ENCODE results near the gene SORBS1. TPM values are rescaled to one million over a fixed set of nuclear protein-coding genes. Genes with fewer than 3 reads are reported as not detected.

The SORBS1 gene
- total and polyA plus RNA-seq, 4 donors: 33.2 to 71.3 (median 44.1) TPM

- no peaks in the 10 kb centered on the region for H3K9me3 ChIP-seq (ENCODE audit: control insufficient read depth in 4 of 4, low read length in 3 of 4)
- no peaks in the 10 kb centered on the region for H3K36me3 ChIP-seq (ENCODE audit: control insufficient read depth in 4 of 4, insufficient read depth in 3 of 4, low read depth in 1 of 4, low read length in 3 of 4)
- H3K27me3 ChIP-seq (ENCODE audit: control insufficient read depth in 4 of 4, insufficient read depth in 4 of 4, low read length in 3 of 4): no peaks in the 10 kb centered on the region
- peak overlapping the region; percentile 70 to 86 for H3K27ac ChIP-seq (ENCODE audit: low read depth in 1 of 2, low read length in 2 of 2)
- H3K9ac ChIP-seq (ENCODE audit: low read depth in 1 of 2, low read length in 2 of 2): peak overlapping the region in 1 of 2 donors; percentile 58
- WGBS: 41% methylated on average over 11 of the region's 11 CpGs
- H3K4me3 ChIP-seq (ENCODE audit: low read depth in 1 of 3, low read length in 3 of 3): no peak overlapping the region
- no peak for DNase-seq (ENCODE audit: low spot score)
- peaks cover 10 to 71% (median 55%) of the 10 kb centered on the region in 4 donors for H3K4me1 ChIP-seq (ENCODE audit: control insufficient read depth in 4 of 4, insufficient read depth in 4 of 4, low read length in 3 of 4)
- TF ChIP-seq TAF1 (conservative IDR thresholded peaks at IDR 0.05) (no peak), GABPA (IDR thresholded peaks at IDR 0.05 in 1 of 2, conservative IDR thresholded peaks at IDR 0.05 in 1 of 2) (peak in 1 of 2 donors; percentile 50), HNF4G (IDR thresholded peaks at IDR 0.05) (no peak), FOXA1 (IDR thresholded peaks at IDR 0.05) (peak; percentile 81), YY1 (IDR thresholded peaks at IDR 0.05) (peak; percentile 40), NR2F2 (IDR thresholded peaks at IDR 0.05) (no peak), FOXA2 (IDR thresholded peaks at IDR 0.05) (peak; percentile 93), ATF3 (IDR thresholded peaks at IDR 0.05) (no peak), RAD21 (IDR thresholded peaks at IDR 0.05) (peak; percentile 27 to 67), MAX (IDR thresholded peaks at IDR 0.05) (peak; percentile 81), JUND (IDR thresholded peaks at IDR 0.05) (peak in 1 of 2 donors; percentile 24), CTCF (IDR thresholded peaks at IDR 0.05; ENCODE audit: low read depth, low read length, missing input control) (no peak), SP1 (IDR thresholded peaks at IDR 0.05) (peak; percentile 59), RXRA (IDR thresholded peaks at IDR 0.05) (no peak), HNF4A (conservative IDR thresholded peaks at IDR 0.05) (no peak), EGR1 (IDR thresholded peaks at IDR 0.05; ENCODE audit: low read depth in 2 of 2) (peak in 1 of 2 donors; percentile 64), REST (IDR thresholded peaks at IDR 0.05) (no peak), ZBTB33 (IDR thresholded peaks at IDR 0.05) (no peak)
Measured at GRCh38 chr10:95480102-95480900, 80.9 kb downstream of the SORBS1 start.

Measured in liver (tissue), 9 donors.